HT-29 (cell line): ENCODE measurements around the gene MFAP3L. TPM values are rescaled to one million over a fixed set of nuclear protein-coding genes. Genes with fewer than 3 reads are reported as not detected.
A peak's percentile ranks its signal among the peaks of the same experiment; 100 is the strongest.
"Not testable (repeated sequence)": the region's sequence is repeated elsewhere in the genome, so short reads cannot be mapped to it uniquely, and the experiment has no call there.

Experiments used
- DNase-seq: peaks from one replicate; pipeline ENCODE4 v3.0.0-alpha.2; 2015; ENCODE audit warnings: low spot score
- total RNA-seq: library from RNA; depleted of rRNA; stranded (reverse); fragments of >200 nt; shearing (Covaris generic); gene quantifications from 2 replicates; pipeline ENCODE4 v1.2.3, GENCODE V29; 2014; rRNA removed

Gene MFAP3L
- total RNA-seq: 0.03 and 0.18 TPM in 2 replicates

DNA sequence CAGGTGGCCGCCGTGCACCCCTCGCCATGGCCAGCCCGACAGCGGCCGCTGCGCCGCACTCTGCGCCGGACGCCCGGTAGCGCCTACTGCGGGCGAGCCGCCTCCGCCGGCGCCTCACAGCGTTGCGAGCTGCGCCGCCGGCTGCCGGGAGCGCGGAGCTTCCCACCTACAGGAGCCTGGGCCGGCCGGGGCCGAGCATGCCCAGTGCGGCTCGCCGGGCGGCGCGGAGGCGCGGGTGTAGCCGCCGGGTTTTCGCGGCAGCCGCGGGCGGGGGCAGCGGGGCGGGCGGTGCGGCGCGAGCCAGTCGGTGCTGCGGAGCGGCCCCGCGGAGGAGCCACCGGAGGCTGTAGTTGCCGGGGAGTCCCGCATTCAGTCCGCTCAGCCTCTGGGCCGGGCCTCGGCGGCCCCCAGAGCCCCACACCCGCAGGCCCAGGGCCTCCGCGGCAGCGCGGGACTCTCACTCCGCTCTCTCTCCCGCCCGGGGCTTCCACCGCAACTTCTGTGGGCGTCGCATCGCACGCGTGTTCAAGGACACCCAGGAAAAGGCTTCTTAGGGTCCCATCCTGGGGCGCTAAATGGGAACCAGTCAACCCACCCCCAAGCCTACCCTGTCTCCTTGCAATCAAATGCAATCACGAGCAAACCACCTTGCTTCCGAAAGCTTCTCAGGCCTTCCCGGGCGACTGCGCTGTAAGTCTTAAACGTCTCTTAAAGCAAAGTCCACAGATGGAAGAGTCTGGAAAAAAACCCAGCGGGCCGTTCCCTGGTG lies at the start of gene MFAP3L:
Gene MFAP3L (minus strand): TSS at position 143 of the 769 bp plus-strand sequence. CDS start 20,518 bp downstream, outside the sequence.
- peak; percentile 65 for DNase-seq

DNA sequence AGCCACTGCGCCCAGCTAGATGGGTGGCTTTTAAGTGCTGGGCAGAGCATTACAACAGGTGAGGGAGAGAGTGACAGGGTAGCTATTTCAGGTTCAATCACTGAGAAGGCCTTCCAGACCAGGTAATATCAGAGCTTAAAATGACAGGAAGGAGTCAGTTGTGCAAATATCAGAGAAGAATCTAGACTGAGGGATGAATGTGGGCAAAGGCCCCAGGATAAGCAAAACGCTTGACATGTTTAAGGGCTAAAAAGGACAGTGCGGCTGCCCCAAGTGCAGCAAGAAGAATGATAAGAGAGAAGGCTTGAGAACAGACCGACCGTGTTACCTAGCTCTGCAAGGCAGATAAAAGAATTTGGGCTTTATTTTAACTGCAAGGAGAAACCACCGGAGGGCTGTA lies 45.0 kb upstream of the MFAP3L start:
- DNase-seq: no peak

DNA sequence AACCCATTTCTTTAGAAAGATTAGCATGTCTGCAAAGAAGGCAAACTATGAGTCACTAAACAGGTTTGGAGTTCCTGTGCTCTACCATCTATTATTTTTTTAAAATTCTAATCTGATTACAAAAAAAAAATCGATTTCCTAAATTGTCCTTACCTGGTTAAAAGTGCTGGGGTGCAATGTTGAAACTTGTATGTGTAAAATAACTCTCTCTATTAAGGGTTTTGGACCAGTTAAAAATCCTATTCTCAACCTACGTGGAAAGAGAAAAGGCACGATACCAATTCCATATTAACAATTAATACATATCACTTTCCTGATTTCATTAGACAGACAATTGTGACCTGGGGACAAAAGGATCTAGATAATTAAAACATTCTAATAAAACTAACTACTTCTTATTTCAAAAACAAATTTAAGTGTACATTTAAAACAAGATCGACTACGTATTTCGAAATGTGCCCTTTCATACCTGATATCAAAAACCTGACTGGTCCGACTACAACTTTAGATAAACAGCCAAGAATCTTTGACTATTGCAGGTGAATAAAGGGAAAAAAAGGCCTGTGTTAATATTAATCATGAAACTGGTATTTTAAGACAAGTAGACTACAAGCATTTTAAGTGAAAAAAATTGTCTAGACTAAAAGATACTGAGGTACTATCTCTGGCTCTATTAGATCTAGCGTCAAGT lies 42.4 kb upstream of the MFAP3L start:
- DNase-seq: no peak

DNA sequence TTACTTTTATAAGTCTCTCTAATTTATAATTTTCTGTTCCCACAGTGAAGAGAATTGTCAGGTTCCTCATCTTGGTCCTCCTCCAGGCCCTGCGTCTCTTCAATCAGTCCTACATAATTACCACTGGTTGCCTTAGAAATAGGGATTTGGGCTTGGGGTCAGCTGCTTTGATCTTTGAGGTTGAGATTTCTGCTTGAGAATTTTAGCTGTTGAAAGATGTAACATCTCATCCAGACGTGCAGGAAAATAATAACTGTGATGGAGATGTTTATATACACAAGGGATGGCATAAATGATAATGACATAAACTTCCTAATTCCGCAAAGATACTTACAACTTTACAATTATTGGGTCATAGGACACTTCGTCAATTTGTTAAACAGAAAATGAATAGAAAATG lies 33.2 kb upstream of the MFAP3L start:
- no peak for DNase-seq

DNA sequence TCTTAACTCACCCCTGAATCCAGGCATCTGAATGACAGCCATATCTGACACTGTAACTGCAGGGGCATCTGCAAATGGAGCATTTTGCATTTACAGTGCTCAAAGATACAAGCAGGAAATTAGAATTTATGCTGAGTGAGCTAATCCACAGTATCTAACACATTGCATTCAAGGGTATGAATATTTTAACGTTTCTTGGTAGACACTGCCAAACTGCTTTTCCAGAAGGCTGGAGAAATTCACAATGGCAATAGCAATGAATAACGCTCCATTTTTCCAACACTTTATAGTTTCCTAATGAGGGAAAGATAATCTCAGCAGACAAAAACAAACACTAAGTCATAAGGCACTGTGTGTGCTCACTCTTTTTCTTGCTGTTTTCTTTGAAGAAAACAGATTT lies 32.6 kb upstream of the MFAP3L start:
- DNase-seq: no peak

DNA sequence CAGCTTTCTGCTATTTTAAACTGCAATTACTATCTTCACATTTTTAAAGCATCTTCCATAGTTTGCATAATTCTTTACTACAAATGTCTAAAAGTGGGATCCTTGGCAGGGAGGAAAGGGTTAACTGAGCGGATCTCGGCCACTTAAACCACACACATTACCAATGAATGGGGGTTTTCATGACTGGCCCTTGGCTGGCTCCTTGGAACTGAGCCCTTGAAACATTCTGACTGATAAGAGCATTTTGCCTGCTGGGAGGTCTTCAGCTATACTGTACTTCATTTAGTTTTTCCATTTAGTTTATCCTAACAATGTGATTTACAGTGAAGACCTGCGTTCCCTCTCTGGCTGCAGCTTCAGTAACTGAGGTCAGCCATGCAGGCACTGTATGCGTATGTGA lies 31.7 kb upstream of the MFAP3L start:
- no peak for DNase-seq

DNA sequence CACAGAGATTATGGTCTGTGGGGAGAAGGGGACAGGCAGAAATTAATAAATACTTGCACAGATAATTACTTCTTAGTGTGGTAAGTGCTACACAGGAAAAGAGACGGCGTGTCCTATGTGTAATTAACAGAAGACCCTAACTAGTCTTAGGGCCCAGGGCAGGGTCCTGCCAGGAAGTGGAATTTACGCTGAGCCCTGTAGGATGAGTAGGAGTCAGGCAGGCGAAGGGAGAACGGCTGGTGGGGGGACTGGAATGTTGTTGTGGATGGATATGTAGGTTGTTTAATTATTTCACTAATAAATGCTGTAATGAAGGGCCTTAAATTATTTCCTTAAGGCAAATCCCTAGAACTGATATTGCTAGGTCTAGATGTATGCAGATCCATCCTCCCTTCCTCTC lies 26.7 kb upstream of the MFAP3L start:
- no peak for DNase-seq

DNA sequence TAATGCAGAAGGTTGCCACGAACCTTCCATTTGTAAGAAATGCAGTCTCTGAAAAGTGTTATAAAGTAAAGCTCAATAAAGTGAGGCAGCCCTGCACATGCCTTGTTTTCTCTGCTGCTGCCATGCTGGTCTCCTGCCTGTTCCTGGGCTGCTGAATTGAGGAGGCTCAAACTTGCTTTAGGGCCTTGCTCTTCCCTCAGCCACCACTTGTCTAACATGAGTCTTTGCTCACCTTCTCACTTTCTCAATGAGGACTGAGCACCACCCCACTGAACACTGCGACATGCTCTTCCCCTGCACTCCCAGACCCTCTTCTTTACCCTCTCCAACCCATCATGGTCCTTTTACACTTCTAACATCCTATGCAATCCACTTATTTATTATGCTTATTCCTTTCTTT lies 25.2 kb upstream of the MFAP3L start:
- no peak for DNase-seq

DNA sequence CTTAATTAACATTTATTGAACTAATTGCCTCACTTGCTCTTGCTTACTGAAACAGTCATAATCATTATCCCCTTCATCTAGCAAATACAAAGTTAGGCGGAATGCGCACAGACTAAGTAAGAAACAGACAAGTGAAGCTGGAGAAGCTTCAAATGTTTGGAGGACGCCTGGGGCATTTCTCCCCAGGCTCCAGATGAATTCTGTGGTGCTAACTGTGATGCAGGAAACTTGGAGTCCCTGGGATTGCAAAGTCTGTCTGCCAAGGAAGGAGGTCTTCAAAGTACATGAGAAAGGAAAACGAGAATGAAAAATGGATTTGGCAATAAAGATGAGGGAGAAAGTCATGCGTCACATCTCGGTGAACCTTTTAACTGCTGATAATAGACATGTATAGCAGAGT lies 23.6 kb upstream of the MFAP3L start:
- no peak for DNase-seq

DNA sequence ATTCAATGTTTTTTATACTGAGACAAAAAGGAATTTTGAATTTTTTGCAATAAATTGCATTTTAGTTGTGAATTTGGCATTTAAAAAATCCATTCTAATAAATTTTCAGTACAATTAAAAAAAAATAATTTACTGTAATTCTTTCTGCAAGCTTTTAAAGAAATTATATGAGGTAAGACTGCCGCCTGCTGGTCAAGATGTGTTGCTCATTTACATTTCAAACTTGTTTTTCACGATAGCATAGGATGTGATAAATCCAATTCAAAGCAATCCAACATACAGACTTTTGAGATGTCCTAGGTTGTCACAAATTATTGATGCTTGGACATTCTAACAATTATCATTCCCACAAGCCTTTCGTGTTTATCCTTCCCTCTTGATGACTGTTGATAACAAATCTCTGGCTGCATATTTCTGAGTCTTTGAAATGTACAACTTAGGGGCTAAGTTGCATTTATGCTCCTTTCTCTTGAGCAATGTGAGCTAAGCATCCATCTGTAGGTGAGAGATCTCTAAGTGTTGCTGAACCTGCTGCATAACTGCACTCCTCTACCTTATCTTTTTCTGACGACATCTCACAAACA lies 21.7 kb upstream of the MFAP3L start:
- DNase-seq: peak; percentile 67

DNA sequence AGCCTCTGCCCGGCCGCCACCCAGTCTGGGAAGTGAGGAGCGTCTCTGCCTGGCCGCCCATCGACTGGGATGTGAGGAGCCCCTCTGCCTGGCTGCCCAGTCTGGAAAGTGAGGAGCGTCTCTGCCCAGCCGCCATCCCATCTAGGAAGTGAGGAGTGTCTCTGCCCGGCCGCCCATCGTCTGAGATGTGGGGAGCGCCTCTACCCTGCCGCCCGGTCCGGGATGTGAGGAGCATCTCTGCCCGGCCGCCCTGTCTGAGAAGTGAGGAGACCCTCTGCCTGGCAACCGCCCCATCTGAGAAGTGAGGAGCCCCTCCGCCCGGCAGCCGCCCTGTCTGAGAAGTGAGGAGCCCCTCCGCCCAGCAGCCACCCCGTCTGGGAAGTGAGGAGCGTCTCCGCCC lies 20.0 kb upstream of the MFAP3L start:
- DNase-seq: not testable (repeated sequence)

DNA sequence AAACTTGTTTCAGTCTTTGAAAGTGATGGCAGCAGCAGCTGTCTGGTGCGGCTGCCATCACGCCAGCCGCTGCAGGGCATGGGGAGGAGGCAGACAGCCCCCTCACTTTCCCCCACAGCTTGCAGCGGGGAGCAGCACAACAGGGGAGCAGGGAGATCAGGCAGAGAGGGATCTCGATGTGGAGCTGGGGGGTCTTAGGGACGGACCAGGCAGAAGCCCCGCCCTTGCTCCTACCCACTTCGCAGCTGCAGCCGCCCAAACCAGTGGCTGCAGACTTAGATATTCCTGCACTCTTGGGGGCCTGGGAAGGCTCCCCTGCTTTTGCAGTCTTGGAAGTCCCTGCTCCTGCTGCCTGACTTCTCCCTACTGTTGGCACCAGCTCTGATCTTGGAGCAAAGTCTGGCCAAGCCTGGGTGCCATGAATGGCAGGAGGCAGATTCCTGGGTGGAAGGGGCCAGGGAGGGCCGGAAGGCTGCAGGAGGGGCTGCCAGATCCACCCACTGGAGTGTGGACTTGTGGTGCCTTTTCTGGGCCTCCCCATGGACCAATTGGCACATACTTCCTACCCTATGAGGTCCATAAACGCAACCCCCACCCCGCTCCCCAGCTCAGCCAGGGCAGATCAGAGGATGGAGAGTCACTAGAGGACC lies 14.0 kb upstream of the MFAP3L start:
- DNase-seq: no peak

DNA sequence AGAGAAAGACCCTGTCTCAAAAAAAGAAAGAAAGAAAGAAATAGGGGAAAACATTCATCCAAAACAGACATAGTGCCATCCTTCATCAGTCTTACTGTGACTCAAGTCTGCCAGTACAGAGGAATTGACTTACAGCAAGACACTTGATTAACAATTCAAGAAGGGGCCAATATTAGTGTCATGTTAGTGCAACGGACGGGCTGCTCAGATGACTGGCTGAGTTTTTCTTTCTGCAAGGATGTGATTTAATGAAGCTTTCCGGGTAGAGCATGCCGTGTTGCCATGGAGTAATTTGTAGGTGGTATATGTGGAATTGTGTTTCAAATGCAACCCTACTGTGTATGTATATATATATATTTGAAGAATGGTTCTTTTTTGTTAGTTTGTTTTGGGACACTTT lies 12.6 kb upstream of the MFAP3L start:
- DNase-seq: no peak

DNA sequence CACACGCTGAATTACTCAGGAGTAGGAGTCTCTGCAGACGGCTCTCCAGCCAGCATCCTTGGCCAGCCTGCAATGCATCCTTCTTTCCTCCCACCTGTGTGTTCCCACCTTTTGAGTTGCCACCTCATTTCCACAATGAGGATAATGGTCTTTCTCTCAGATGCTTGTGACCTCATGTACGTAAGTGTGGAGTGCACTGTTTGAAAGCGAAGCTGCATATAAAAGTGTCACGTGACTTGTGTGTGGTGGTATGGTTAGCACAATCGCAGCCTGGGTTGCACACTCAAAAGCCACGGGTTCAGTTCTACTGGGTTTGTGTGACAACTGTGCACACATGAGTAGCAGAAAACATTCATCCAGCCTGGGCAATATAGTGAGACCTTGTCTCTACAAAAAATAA lies 12.0 kb upstream of the MFAP3L start:
- DNase-seq: no peak

DNA sequence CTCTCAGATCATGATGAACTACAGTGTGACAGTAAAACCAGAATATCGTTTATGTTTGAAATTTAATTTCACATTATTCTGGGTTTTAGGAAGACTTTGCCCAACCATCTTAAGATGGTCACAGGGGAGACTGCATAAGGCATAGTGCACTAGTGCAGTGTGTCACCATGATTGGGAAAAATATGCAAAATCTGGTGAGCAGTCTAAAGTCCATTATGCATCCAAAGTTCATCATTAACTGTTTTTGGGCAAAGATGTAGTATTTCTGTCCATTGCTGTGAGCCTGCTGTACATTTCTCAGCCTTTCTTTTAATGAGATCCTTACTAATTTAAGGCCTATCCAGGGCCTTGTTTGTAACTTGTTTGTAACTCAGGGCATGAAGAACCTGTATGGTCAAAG lies 11.3 kb upstream of the MFAP3L start:
- DNase-seq: no peak

DNA sequence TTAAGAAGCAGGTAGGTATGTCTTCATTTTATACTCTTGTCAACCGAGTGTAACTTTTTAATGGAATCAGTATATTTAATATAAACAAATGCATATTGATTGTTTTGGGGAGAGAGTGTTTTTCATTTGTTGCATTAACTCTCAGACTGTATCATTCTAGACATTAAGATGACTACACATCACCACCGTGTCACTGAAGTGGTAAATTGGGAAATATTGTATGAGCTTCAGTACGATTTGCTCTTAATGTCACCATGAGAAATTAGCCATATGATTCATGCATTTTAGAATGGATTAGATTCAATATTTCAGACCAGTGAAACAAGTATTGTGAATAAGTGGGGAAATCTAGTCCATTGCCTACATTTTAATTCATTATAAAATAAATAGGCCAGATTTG lies 9.7 kb upstream of the MFAP3L start:
- no peak for DNase-seq

DNA sequence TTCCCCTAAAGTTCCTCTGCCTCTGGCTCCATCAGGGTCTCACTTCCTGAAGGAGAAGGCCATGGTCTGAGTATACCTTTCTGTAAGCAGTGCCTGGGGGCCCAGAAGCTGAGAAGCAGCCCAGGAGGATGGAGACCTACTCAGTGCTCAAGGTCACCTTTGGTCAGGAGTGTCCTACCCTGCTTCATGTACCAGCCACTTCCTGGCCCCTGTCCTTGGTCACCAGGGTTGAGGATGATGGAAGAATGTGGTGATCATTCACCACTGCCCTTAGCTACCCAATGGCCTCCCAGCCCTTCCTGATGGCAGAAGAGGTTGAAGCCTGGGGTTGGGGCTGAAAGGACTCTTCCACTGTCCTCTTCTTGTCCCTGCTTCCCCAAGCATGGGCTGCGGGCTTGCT lies 9.0 kb upstream of the MFAP3L start:
- no peak for DNase-seq

DNA sequence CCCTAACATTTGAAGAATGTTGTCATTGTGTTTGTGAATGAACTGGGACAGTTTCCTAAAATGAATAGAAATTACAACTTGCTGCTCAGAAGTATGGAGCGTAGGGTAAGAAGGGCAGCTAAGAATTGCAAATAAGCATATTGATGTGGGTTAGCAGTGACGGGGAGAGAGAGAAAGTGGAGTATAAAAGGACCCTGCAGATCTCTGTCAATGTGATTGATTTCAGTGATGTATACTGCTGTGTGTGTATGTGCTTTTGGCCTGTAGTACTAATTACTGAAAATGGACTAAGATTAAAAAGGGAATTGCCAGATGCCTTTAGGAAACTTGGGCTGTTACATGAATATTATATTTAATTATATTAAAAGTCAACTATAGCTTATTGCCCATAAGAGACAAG lies 7.8 kb upstream of the MFAP3L start:
- no peak for DNase-seq

DNA sequence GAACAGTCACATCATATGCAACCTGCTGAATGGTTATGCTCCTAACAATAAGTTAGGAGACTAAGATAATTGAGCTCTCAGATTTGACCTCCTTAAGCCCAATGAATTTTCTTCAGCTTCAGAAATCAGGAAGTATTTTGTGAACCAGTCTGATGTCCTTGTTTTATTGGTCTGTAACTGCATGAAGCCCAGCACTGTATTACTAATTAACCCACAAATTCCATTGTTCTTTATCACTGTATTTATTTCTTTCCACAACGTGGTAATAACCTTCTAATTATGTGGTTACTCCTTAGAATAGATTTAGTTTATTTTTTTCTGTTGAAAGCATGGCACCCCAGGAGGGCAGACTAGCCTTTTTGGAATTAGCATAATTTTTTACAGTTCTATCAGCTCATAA lies 3.9 kb upstream of the MFAP3L start:
- peak; percentile 4 for DNase-seq

DNA sequence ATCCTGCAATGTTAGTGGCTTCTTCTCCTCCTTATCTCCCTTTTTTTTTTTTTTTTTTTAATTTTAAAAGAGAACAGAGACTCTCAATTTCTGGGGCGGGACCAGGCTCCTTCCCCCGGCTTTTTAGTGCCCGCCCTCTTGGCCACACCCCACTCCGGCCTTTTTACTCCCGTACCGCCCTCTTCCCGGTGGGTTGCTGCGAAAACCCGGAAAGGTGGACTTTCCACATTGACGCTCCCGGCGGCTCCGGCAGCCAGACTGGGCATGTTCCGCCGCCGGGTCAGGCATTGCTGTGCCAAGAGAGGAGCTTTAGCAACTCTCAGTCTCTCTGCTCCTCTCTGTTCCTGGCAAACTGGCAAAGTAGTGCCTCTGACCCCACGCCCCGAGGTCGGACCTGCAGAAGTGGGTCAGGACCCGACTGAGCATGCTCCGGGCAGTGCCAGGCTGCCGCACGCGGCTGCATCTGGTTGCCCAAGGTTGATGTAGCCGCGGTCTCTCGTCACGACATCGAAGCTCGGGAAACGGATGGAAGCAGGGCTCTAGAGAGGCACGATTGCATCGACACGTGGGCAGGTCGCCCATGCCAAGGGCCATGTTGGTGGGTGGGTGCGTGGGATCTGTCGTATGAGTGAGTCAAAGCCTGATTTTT lies 1.1 kb upstream of the MFAP3L start:
- DNase-seq: peak; percentile 85

DNA sequence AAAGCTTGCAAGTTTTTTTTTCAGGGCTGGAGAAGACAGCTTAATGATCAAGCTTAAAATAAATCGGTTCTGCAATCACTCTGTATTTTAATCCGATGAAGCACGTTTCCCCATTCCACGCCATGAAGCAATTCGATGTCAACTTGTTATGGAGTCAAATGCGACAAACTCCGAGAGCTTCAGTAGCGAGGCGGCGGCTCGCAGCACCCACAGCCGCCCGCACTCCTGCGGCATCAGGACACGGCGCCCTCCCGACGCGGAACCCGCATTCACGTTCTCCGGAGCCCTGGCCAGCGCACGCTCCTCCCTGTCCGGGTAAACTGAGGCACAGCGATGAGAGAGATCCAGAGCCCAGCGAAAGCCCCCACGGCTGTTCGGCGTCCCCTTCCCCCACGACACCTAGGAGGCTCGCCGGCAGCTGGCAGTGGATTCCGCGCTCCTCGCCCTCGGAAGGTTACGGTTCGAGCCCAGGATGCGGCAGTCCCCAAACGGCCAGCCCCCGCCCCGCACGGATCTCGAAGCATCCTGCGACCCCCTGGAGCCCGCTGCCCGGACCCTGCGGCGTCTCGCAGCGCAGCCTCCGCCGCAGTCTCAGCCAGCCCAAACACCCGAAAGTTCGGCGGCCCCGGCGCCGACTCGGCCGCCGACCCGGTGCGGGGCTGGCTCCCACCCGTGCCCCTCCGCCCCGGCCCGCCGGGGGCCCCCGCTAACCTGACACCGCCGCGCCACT lies 507 bp downstream of the MFAP3L start:
- no peak for DNase-seq
